HCT116 (cell line): ENCODE results near the gene NAPB. TPM values are rescaled to one million over a fixed set of nuclear protein-coding genes. Genes with fewer than 3 reads are reported as not detected.

Experiments used
- ATAC-seq: fragments of 200-7000 bp; cut with Tn5 transposase; 2 replicates; pipeline ENCODE4 v1.9.1; 2020; ENCODE audit warnings: mild to moderate bottlenecking, moderate library complexity
- BruUV-seq: library from RNA; stranded (reverse); fragments of 400-500 nt; replicated peaks from 2 replicates; lab custom pipeline; 2021; lab: Mats Ljungman, UMichigan
- CTCF ChIA-PET: fragments of 300-600 bp; sonication (Branson Sonifier 250); formaldehyde crosslinking; loops from one replicate; lab custom pipeline; 2021; ENCODE audit warnings: antibody characterized with exemption; lab: Charles Lee
- POLR2A ChIA-PET: fragments of 300-600, 350-600 bp; sonication (Branson Sonifier 250); formaldehyde crosslinking; loops from one replicate; lab custom pipeline; 2021; ENCODE audit warnings: antibody characterized with exemption; lab: Charles Lee
- RAD21 ChIA-PET, 2 experiments: fragments of 300-600 bp; sonication (Branson Sonifier 250); formaldehyde crosslinking; loops; one replicate each; lab custom pipeline; 2023; ENCODE audit warnings: low total read pairs in 2 of 2; ENCODE audit not compliant: uncharacterized antibody in 2 of 2, unreplicated experiment in 2 of 2, low non-redundant PET in 1 of 2; lab: Charles Lee
- DNase-seq: peaks from one replicate; pipeline ENCODE4 v3.0.0-alpha.2; 2010; ENCODE audit warnings: low read depth, low spot score
- H2AFZ ChIP-seq: fragments of 200-600 bp; shearing (Covaris generic), sonication (generic); 2 replicates; pipeline ENCODE4 v1.6.1; 2017; ENCODE audit warnings: low read depth, mixed run types, mixed read lengths, antibody characterized with exemption, low read length; ENCODE audit not compliant: poor library complexity, severe bottlenecking
- H3K27ac ChIP-seq: 2 replicates; pipeline ENCODE4 v1.5.1; 2012; ENCODE audit warnings: low read depth, low read length
- H3K27me3 ChIP-seq: fragments of 200-600 bp; sonication (generic); 2 replicates; pipeline ENCODE4 v1.6.1; 2016; ENCODE audit warnings: mixed run types, low read length, mixed read lengths; ENCODE audit not compliant: insufficient read depth
- H3K36me3 ChIP-seq, 2 experiments: fragments of 200-500 bp in 1 of 2; fragments of 200-600 bp in 1 of 2; sonication (Bioruptor generic) in 1 of 2; sonication (generic) in 1 of 2; 2 replicates each; pipeline versions ENCODE4 v1.5.1 to v1.6.1; 2014 to 2016; ENCODE audit warnings: low read length in 2 of 2, inconsistent platforms in 1 of 2, mixed read lengths in 1 of 2, mixed run types in 1 of 2; ENCODE audit not compliant: insufficient read depth in 2 of 2, control insufficient read depth in 1 of 2
- H3K4me1 ChIP-seq, 2 experiments: fragments of 200-600 bp in 1 of 2; sonication (generic) in 1 of 2; 2 replicates each; pipeline versions ENCODE4 v1.5.1 to v1.6.1; 2012 to 2017; ENCODE audit warnings: low read length in 2 of 2, inconsistent platforms in 1 of 2, mild to moderate bottlenecking in 1 of 2, mixed read lengths in 1 of 2, mixed run types in 1 of 2, moderate library complexity in 1 of 2; ENCODE audit not compliant: insufficient read depth in 2 of 2, control insufficient read depth in 1 of 2
- H3K4me2 ChIP-seq: fragments of 200-600 bp; sonication (generic); 2 replicates; pipeline ENCODE4 v1.6.1; 2017; ENCODE audit warnings: mixed run types, low read length, mixed read lengths
- H3K4me3 ChIP-seq, 2 experiments: fragments of 200-600 bp in 1 of 2; sonication (generic) in 1 of 2; replicated peaks in 1 of 2; 2 replicates each; pipeline ENCODE4 v1.5.1; 2011 to 2016; ENCODE audit warnings: low read length in 2 of 2, control low read depth in 1 of 2, low read depth in 1 of 2, mild to moderate bottlenecking in 1 of 2, mixed read lengths in 1 of 2, mixed run types in 1 of 2
- H3K79me2 ChIP-seq: fragments of 200-600 bp; sonication (generic); 2 replicates; pipeline ENCODE4 v1.6.1; 2017; ENCODE audit warnings: mild to moderate bottlenecking, mixed run types, low read length, moderate library complexity, mixed read lengths; ENCODE audit not compliant: insufficient read depth
- H3K9ac ChIP-seq: fragments of 200-600 bp; sonication (generic); 2 replicates; pipeline ENCODE4 v1.6.1; 2016; ENCODE audit warnings: low read length, mixed read lengths
- H3K9me2 ChIP-seq: fragments of 200-600 bp; sonication (generic), shearing (Covaris generic); 2 replicates; pipeline ENCODE4 v1.6.1; 2017; ENCODE audit warnings: mixed run types, mild to moderate bottlenecking, moderate library complexity; ENCODE audit not compliant: insufficient read depth
- H3K9me3 ChIP-seq, 2 experiments: fragments of 200-500 bp in 1 of 2; fragments of 200-600 bp in 1 of 2; sonication (Bioruptor generic) in 1 of 2; sonication (generic) in 1 of 2; 2 replicates each; pipeline ENCODE4 v1.6.1; 2014 to 2017; ENCODE audit warnings: low read length in 2 of 2, mixed read lengths in 2 of 2, inconsistent platforms in 1 of 2, low read depth in 1 of 2, mild to moderate bottlenecking in 1 of 2, mixed run types in 1 of 2, moderate library complexity in 1 of 2; ENCODE audit not compliant: control insufficient read depth in 1 of 2, insufficient read depth in 1 of 2
- H4K20me1 ChIP-seq: fragments of 200-600 bp; sonication (generic), shearing (Covaris generic); 2 replicates; pipeline ENCODE4 v1.6.1; 2017; ENCODE audit warnings: mixed run types, mild to moderate bottlenecking, moderate library complexity; ENCODE audit not compliant: insufficient read depth
- ATF3 ChIP-seq: IDR thresholded peaks from 2 replicates; pipeline ENCODE4 v1.6.1; 2012
- CBX3 ChIP-seq: IDR thresholded peaks from 2 replicates; pipeline ENCODE4 v1.6.1; 2012; ENCODE audit warnings: low read depth
- CEBPB ChIP-seq: IDR thresholded peaks from 2 replicates; pipeline ENCODE4 v1.6.1; 2012; ENCODE audit warnings: low read depth
- EGR1 ChIP-seq: IDR thresholded peaks from 2 replicates; pipeline ENCODE4 v1.6.1; 2012; ENCODE audit warnings: low read depth
- EZH2 ChIP-seq: fragments of 200-600 bp; sonication (generic); IDR thresholded peaks from 2 replicates; pipeline ENCODE4 v1.6.1; 2017; ENCODE audit warnings: antibody characterized with exemption, mixed run types
- FOSL1 ChIP-seq: IDR thresholded peaks from 2 replicates; pipeline ENCODE4 v1.6.1; 2012; ENCODE audit warnings: low read depth
- POLR2A ChIP-seq: IDR thresholded peaks from 2 replicates; pipeline ENCODE4 v1.7.0; 2011; ENCODE audit warnings: borderline replicate concordance; ENCODE audit not compliant: insufficient read depth, insufficient read length; ENCODE audit errors: extremely low read depth
- RAD21 ChIP-seq: IDR thresholded peaks from 2 replicates; pipeline ENCODE4 v1.6.1; 2012; ENCODE audit warnings: low read depth, mild to moderate bottlenecking
- REST ChIP-seq: IDR thresholded peaks from 2 replicates; pipeline ENCODE4 v1.6.1; 2012; ENCODE audit warnings: low read depth
- SIN3A ChIP-seq: IDR thresholded peaks from 2 replicates; pipeline ENCODE4 v1.6.1; 2012; ENCODE audit warnings: low read depth
- SP1 ChIP-seq: IDR thresholded peaks from 2 replicates; pipeline ENCODE4 v1.6.1; 2012; ENCODE audit warnings: low read depth
- SRF ChIP-seq: IDR thresholded peaks from 2 replicates; pipeline ENCODE4 v1.6.1; 2012; ENCODE audit warnings: low read depth
- TCF7L2 ChIP-seq: IDR thresholded peaks from 2 replicates; pipeline ENCODE4 v1.7.0; 2011; ENCODE audit warnings: borderline replicate concordance, inconsistent platforms; ENCODE audit not compliant: insufficient read depth, insufficient read length; ENCODE audit errors: extremely low read depth
- YY1 ChIP-seq: IDR thresholded peaks from 2 replicates; pipeline ENCODE4 v1.6.1; 2011; ENCODE audit warnings: low read length, low read depth, moderate library complexity, mild to moderate bottlenecking; ENCODE audit not compliant: insufficient replicate concordance; ENCODE audit errors: extremely low read depth
- ZFX ChIP-seq: fragments of 450-650 bp; IDR thresholded peaks from 2 replicates; pipeline ENCODE4 v1.6.1; 2017
- intact Hi-C: fragments of 100-400 bp; cut with micrococcal nuclease; formaldehyde crosslinking; loops from 2 replicates; pipeline ENCODE4 v1.10.0; 2022
- total RNA-seq: library from RNA; stranded (reverse); gene quantifications from one replicate; pipeline ENCODE4 v1.2.1, GENCODE V29; 2021; ENCODE audit not compliant: unreplicated experiment
- TF ChIP-seq, protein P1 (sequence below), 3 experiments: fragments of 200-600 bp in 1 of 3; sonication (generic) in 1 of 3; IDR thresholded peaks in 2 of 3; conservative IDR thresholded peaks in 1 of 3; 2 replicates each; pipeline ENCODE4 v1.5.1; 2012 to 2017; ENCODE audit warnings: low read depth in 2 of 3, low read length in 2 of 3, antibody characterized with exemption in 1 of 3, borderline replicate concordance in 1 of 3, control low read depth in 1 of 3, mild to moderate bottlenecking in 1 of 3, mixed read lengths in 1 of 3, mixed run types in 1 of 3, moderate library complexity in 1 of 3; ENCODE audit not compliant: insufficient read depth in 1 of 3
- TF ChIP-seq, protein P2 (sequence below): IDR thresholded peaks from 2 replicates; pipeline ENCODE4 v1.6.1; 2012

NAPB gene
- total RNA-seq, 1 experiment from 2014 or later: 7.9 TPM

GRCh38 chr20:23441850-23442313 is 20.6 kb upstream of the NAPB start:
- DNase-seq: peak; percentile 69
- intact Hi-C loops: loop anchor here (2.0 to 5.0 kb wide), 2 partner anchors 165 to 225 kb away; no protein-coding TSS in a partner anchor
- TF ChIP-seq ATF3 (no peak), SRF (no peak), SIN3A (no peak), REST (no peak), YY1 (no peak), POLR2A (no peak), RAD21 (peak; percentile 74), EGR1 (no peak), ZFX (no peak), EZH2 (no peak), CEBPB (no peak), FOSL1 (no peak), SP1 (no peak), TCF7L2 (no peak), CBX3 (no peak)
- TF ChIP-seq, protein P1, sequence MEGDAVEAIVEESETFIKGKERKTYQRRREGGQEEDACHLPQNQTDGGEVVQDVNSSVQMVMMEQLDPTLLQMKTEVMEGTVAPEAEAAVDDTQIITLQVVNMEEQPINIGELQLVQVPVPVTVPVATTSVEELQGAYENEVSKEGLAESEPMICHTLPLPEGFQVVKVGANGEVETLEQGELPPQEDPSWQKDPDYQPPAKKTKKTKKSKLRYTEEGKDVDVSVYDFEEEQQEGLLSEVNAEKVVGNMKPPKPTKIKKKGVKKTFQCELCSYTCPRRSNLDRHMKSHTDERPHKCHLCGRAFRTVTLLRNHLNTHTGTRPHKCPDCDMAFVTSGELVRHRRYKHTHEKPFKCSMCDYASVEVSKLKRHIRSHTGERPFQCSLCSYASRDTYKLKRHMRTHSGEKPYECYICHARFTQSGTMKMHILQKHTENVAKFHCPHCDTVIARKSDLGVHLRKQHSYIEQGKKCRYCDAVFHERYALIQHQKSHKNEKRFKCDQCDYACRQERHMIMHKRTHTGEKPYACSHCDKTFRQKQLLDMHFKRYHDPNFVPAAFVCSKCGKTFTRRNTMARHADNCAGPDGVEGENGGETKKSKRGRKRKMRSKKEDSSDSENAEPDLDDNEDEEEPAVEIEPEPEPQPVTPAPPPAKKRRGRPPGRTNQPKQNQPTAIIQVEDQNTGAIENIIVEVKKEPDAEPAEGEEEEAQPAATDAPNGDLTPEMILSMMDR (IDR thresholded peaks at IDR 0.05 in 2 of 3, conservative IDR thresholded peaks at IDR 0.05 in 1 of 3; ENCODE audit: borderline replicate concordance in 1 of 3, insufficient read depth in 1 of 3, low read depth in 2 of 3, low read length in 2 of 3): peak; percentile 61 to 93 (median 91); a peak in 5 of 6 replicates
- TF ChIP-seq, protein P2, sequence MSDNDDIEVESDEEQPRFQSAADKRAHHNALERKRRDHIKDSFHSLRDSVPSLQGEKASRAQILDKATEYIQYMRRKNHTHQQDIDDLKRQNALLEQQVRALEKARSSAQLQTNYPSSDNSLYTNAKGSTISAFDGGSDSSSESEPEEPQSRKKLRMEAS: no peak
- Histone ChIP-seq H4K20me1 (no peaks in the 10 kb centered on the region), H3K79me2 (no peaks in the 10 kb centered on the region), H2AFZ (peak overlapping the region; percentile 46), H3K4me1 (peaks cover 0 to 7% of the 10 kb centered on the region in 2 experiments; a peak in 1 of 4 replicates), H3K9me3 (no peaks in the 10 kb centered on the region), H3K9me2 (no peaks in the 10 kb centered on the region), H3K27ac (no peak overlapping the region), H3K36me3 (no peaks in the 10 kb centered on the region), H3K4me3 (no peak overlapping the region), H3K9ac (no peak overlapping the region), H3K4me2 (no peak overlapping the region), H3K27me3 (no peaks in the 10 kb centered on the region; the same call in 1 of the 2 replicates)
- POLR2A ChIA-PET: no interaction called here
- CTCF ChIA-PET: interaction anchor here (1.0 to 2.0 kb wide), 8 partner anchors 10 to 227 kb away, joined by 3 to 12 read pairs (median 5); partner anchors contain the start of genes NAPB and NXT1
- RAD21 ChIA-PET: no interaction called here
- peak; percentile 92 for ATAC-seq
- no TSS peak for BruUV-seq
